NB4 (cell line): ENCODE measurements around the gene SLCO4A1.

Source experiments
- DNase-seq: peaks from one replicate; pipeline ENCODE4 v3.0.0; 2010; ENCODE audit warnings: low read depth
- H3K4me3 ChIP-seq: one replicate; pipeline ENCODE4 v1.5.1; 2011; ENCODE audit warnings: mild to moderate bottlenecking, low read depth, low read length, moderate library complexity
- CTCF ChIP-seq: IDR thresholded peaks from one replicate; pipeline ENCODE4 v1.5.1; 2012; ENCODE audit warnings: low read depth, low read length
- MYC ChIP-seq: IDR thresholded peaks from 2 replicates; pipeline ENCODE4 v1.6.1; 2011; ENCODE audit warnings: low read depth, low read length
- POLR2A ChIP-seq: IDR thresholded peaks from 2 replicates; pipeline ENCODE4 v1.6.1; 2011; ENCODE audit warnings: mild to moderate bottlenecking; ENCODE audit not compliant: insufficient read length; ENCODE audit errors: extremely low read depth
- TF ChIP-seq, protein P1 (sequence below): IDR thresholded peaks from 2 replicates; pipeline ENCODE4 v1.6.1; 2011; ENCODE audit warnings: low read depth, low read length

The SLCO4A1 gene

GRCh38 chr20:62703853-62704228 lies 61.5 kb downstream of the SLCO4A1 start:
- DNase-seq = no peak
- no peak overlapping the region for H3K4me3 ChIP-seq
- TF ChIP-seq MYC (no peak), CTCF (no peak), POLR2A (no peak)
- TF ChIP-seq, protein P1, sequence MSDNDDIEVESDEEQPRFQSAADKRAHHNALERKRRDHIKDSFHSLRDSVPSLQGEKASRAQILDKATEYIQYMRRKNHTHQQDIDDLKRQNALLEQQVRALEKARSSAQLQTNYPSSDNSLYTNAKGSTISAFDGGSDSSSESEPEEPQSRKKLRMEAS = no peak

- TF ChIP-seq, protein P1 = no peak
- TF ChIP-seq POLR2A = no peak
- TF ChIP-seq CTCF = no peak
- no peak for TF ChIP-seq MYC
- DNase-seq = no peak
- H3K4me3 ChIP-seq = no peak overlapping the region
These were observed 62.1 kb downstream of the SLCO4A1 start for GRCh38 chr20:62704341-62704948.

- TF ChIP-seq POLR2A (no peak), CTCF (no peak), MYC (no peak)
- TF ChIP-seq, protein P1 = no peak
- no peak overlapping the region for H3K4me3 ChIP-seq
- no peak for DNase-seq
These were observed 63.3 kb downstream of the SLCO4A1 start for GRCh38 chr20:62705627-62706026.

DNA sequence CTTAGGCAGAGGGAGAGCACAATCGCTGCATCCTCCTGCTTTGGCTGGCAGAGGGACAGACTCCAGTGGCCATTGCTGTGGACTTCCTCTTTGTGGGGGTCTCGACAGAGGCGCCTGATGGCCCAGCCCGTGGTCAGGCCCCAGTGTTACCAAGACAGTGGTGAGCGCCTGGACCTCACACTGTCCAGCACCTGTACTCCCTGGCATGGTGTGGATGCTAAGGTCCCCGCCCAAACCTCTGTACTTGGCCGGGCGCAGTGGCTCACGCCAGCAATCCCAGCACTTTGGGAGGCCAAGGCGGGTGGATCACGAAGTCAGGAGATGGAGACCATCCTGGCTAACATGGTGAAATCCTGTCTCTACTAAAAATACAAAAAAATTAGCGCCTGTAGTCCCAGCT lies 64.0 kb downstream of the SLCO4A1 start:
- TF ChIP-seq POLR2A (no peak), MYC (no peak), CTCF (no peak)
- TF ChIP-seq, protein P1 = no peak
- H3K4me3 ChIP-seq = no peak overlapping the region
- DNase-seq = no peak

DNA sequence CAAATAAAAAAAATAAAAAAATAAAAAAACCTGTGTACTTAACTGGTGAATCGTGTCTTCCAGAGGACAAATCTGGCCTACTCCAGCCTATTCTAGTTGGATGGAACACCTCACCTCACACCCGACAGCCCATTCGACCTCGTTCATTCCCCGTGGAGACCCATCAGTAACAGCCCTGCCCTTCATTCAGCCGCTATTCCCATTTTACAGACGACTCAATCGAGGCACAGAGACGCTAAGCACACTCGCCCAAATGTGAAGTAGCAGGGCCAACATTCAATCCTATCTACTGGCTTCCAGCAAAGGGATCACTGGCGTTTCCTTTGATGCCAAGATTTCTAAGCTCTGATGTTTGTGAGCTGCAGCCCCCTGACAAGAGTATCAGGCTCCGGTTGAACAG lies 64.6 kb downstream of the SLCO4A1 start:
- DNase-seq = no peak
- no peak overlapping the region for H3K4me3 ChIP-seq
- TF ChIP-seq, protein P1 = no peak
- TF ChIP-seq POLR2A = no peak
- no peak for TF ChIP-seq MYC
- no peak for TF ChIP-seq CTCF
